B cell (primary cell): ENCODE data around the gene EXOC5. TPM values are rescaled to one million over a fixed set of nuclear protein-coding genes. Genes with fewer than 3 reads are reported as not detected.

ENCODE experiments used
- ATAC-seq: fragments of 200-7000 bp; cut with Tn5 transposase; one replicate; pipeline ENCODE4 v1.10.0; 2021; ENCODE audit warnings: low read depth, mild to moderate bottlenecking, moderate number of reproducible peaks, moderate library complexity
- CTCF ChIA-PET: fragments of 350-600 bp; sonication (Branson Sonifier 250); formaldehyde crosslinking; loops from one replicate; lab custom pipeline; 2021; ENCODE audit warnings: antibody characterized with exemption, inconsistent platforms; lab: Charles Lee
- POLR2A ChIA-PET: fragments of 350-600 bp; sonication (Branson Sonifier 250); formaldehyde crosslinking; loops from one replicate; lab custom pipeline; 2021; ENCODE audit warnings: antibody characterized with exemption; lab: Charles Lee
- DNase-seq: peaks from one replicate; pipeline ENCODE4 v3.0.0; 2013
- H2AFZ ChIP-seq: 2 replicates; pipeline ENCODE4 v1.6.1; 2012; ENCODE audit warnings: mild to moderate bottlenecking, low read depth, low read length; ENCODE audit not compliant: insufficient read depth, poor library complexity, severe bottlenecking
- H3K27ac ChIP-seq, 2 donors: 1 replicate in 1 of 2; 2 replicates in 1 of 2; pipeline ENCODE4 v1.5.1; 2012 to 2013; ENCODE audit warnings: low read length in 2 of 2, mild to moderate bottlenecking in 2 of 2, moderate library complexity in 1 of 2
- H3K27me3 ChIP-seq, 4 experiments: fragments of 200-600 bp in 1 of 4; sonication (generic) in 1 of 4; replicated peaks in 1 of 4; 1 replicate in 2 of 4; 2 replicates in 2 of 4; pipeline versions ENCODE4 v1.6.1 to v1.7.0; 2013 to 2016; ENCODE audit warnings: low read length in 3 of 4, mild to moderate bottlenecking in 2 of 4, mixed read lengths in 1 of 4, moderate library complexity in 1 of 4; ENCODE audit not compliant: insufficient read depth in 4 of 4, control insufficient read depth in 3 of 4; ENCODE audit errors: control extremely low read depth in 1 of 4
- H3K36me3 ChIP-seq, 2 experiments: replicated peaks in 1 of 2; 1 replicate in 1 of 2; 2 replicates in 1 of 2; pipeline versions ENCODE4 v1.6.1 to v1.7.1; 2013; ENCODE audit warnings: low read length in 1 of 2; ENCODE audit not compliant: insufficient read depth in 2 of 2, control insufficient read depth in 1 of 2; ENCODE audit errors: control extremely low read depth in 1 of 2, extremely low read depth in 1 of 2
- H3K4me1 ChIP-seq, 2 donors: fragments of 200-600 bp in 1 of 2; sonication (generic) in 1 of 2; 1 replicate in 1 of 2; 2 replicates in 1 of 2; pipeline versions ENCODE4 v1.5.1 to v1.6.1; 2013 to 2017; ENCODE audit warnings: low read length in 2 of 2; ENCODE audit not compliant: control insufficient read depth in 2 of 2, insufficient read depth in 2 of 2
- H3K4me2 ChIP-seq: replicated peaks from 2 replicates; pipeline ENCODE3; 2012; ENCODE audit warnings: mild to moderate bottlenecking, low read depth, low read length; ENCODE audit not compliant: poor library complexity, severe bottlenecking
- H3K4me3 ChIP-seq, 5 experiments: fragments of 200-600 bp in 1 of 5; sonication (generic) in 1 of 5; 1 replicate in 3 of 5; 2 replicates in 2 of 5; pipeline versions ENCODE4 v1.5.1 to v1.7.0; 2011 to 2016; ENCODE audit warnings: low read length in 4 of 5, mild to moderate bottlenecking in 4 of 5, low read depth in 2 of 5, control low read depth in 1 of 5, moderate library complexity in 1 of 5; ENCODE audit not compliant: insufficient read depth in 1 of 5; ENCODE audit errors: control extremely low read depth in 1 of 5, extremely low read depth in 1 of 5
- H3K79me2 ChIP-seq: fragments of 200-600 bp; sonication (generic); one replicate; pipeline ENCODE4 v1.6.0; 2016; ENCODE audit warnings: low read length; ENCODE audit not compliant: control insufficient read depth, insufficient read depth
- H3K9ac ChIP-seq: fragments of 200-600 bp; sonication (generic); 2 replicates; pipeline ENCODE4 v1.6.1; 2017; ENCODE audit warnings: mild to moderate bottlenecking, low read length, moderate library complexity
- H3K9me3 ChIP-seq, 3 donors: one replicate each; pipeline versions ENCODE4 v1.6.1 to v1.7.1; 2013; ENCODE audit warnings: low read length in 2 of 3; ENCODE audit not compliant: control insufficient read depth in 2 of 3, insufficient read depth in 1 of 3; ENCODE audit errors: control extremely low read depth in 1 of 3
- H4K20me1 ChIP-seq: 2 replicates; pipeline ENCODE4 v1.6.0; 2012; ENCODE audit warnings: mild to moderate bottlenecking, low read length; ENCODE audit not compliant: insufficient read depth, control insufficient read depth, poor library complexity, severe bottlenecking
- H3K27ac Mint-ChIP-seq: one replicate; pipeline ENCODE4 v1.8.0; 2021; ENCODE audit warnings: mixed read lengths
- H3K27me3 Mint-ChIP-seq: one replicate; pipeline ENCODE4 v1.8.0; 2021; ENCODE audit warnings: mixed read lengths
- H3K4me1 Mint-ChIP-seq: one replicate; pipeline ENCODE4 v1.8.0; 2021; ENCODE audit warnings: mixed read lengths
- H3K4me3 Mint-ChIP-seq: one replicate; pipeline ENCODE4 v1.8.0; 2021; ENCODE audit warnings: mixed read lengths
- H3K9me3 Mint-ChIP-seq: one replicate; pipeline ENCODE4 v1.8.0; 2022; ENCODE audit warnings: mixed read lengths; ENCODE audit not compliant: insufficient read depth
- CTCF ChIP-seq: fragments of 200-600 bp; IDR thresholded peaks from one replicate; pipeline ENCODE4 v1.8.0; 2022; ENCODE audit warnings: antibody characterized with exemption, mild to moderate bottlenecking
- EZH2 ChIP-seq: IDR thresholded peaks from 2 replicates; pipeline ENCODE4 v1.6.1; 2012; ENCODE audit warnings: borderline replicate concordance, low read depth, mild to moderate bottlenecking, moderate library complexity, low read length; ENCODE audit not compliant: insufficient read depth, poor library complexity, severe bottlenecking
- WGBS: methylation state at CpG from one replicate; pipeline ENCODE4 v1.1.5; 2013; ENCODE audit warnings: missing lambda C conversion rate; ENCODE audit not compliant: insufficient coverage; 5-methylcytosine and 5-hydroxymethylcytosine counted together
- intact Hi-C: fragments of 100-400 bp; cut with micrococcal nuclease; formaldehyde crosslinking; loops from one replicate; pipeline ENCODE4 v1.10.0; 2022
- polyA plus RNA-seq: library from polyadenylated mRNA; depleted of rRNA; stranded (reverse); fragments of >200 nt; gene quantifications from 2 replicates; pipeline ENCODE4 v1.2.3, GENCODE V29; 2012
- total RNA-seq, 2 donors: library from RNA; stranded (reverse); fragments of 120-200 nt in 1 of 2; gene quantifications; 1 replicate in 1 of 2; 2 replicates in 1 of 2; pipeline versions ENCODE4 v1.2.3 to v1.2.4, GENCODE V29; 2013 to 2022

Gene EXOC5
- total and polyA plus RNA-seq, 2 donors (not counting 1 experiment from before 2014, with no cell fraction given): 5.4 to 60.0 TPM

- WGBS: no CpG with 5 or more reads among the region's 2 CpGs
These were observed 6.4 kb upstream of the EXOC5 start for GRCh38 chr14:57275023-57275664.

More at GRCh38 chr14:57275023-57275664, 6.4 kb upstream of the EXOC5 start:
- Histone ChIP-seq H3K9ac (no peak overlapping the region), H3K4me1 (peaks cover 11 to 12% of the 10 kb centered on the region in 2 donors), H2AFZ (no peak overlapping the region), H3K36me3 (peaks cover 3 to 16% of the 10 kb centered on the region in 2 experiments), H3K27ac (no peak overlapping the region), H4K20me1 (peaks cover 22% of the 10 kb centered on the region), H3K4me3 (no peak overlapping the region), H3K27me3 (no peaks in the 10 kb centered on the region), H3K9me3 (no peaks in the 10 kb centered on the region), H3K79me2 (peaks cover 46% of the 10 kb centered on the region), H3K4me2 (no peak overlapping the region)
- Mint-ChIP-seq H3K27ac (no peak overlapping the region), H3K4me1 (peaks cover 24% of the 10 kb centered on the region), H3K9me3 (no peaks in the 10 kb centered on the region), H3K4me3 (no peak overlapping the region), H3K27me3 (no peaks in the 10 kb centered on the region)
- DNase-seq (no peak), ATAC-seq (no peak)
- ChIA-PET CTCF (no interaction called here), POLR2A (no interaction called here)
- TF ChIP-seq CTCF (no peak), EZH2 (no peak)
- intact Hi-C loops: no loop called here
